ENCODE results near the gene LPP. TPM values are rescaled to one million over a fixed set of nuclear protein-coding genes. Genes with fewer than 3 reads are reported as not detected.

LPP gene
- total and polyA plus RNA-seq, 10 of the 15 experiments (the other 5 are each of a cell fraction or from before 2014, with no cell fraction given): under 0.01 to 0.62 (median 0.03) TPM

DNA sequence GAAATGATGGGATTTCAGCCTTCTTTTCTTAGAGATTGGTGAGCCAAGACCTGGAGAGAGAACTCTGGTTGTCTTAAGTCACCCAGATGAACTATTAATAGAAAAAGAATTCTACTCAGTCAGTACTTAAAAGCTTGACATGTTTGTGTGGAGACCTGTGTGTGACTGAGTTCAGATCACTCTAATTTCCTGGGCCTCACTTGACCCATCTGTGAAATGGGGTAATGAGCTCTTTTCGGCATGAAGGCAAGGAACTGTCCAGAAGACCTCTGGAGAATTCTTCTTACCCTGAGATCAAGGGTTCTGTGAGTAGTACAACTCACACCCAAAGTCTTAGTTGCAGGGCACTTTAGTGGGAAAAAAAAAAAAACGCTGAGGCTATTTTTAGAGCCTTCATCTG is 92.9 kb downstream of the LPP start:
- DNase-seq (ENCODE audit: low read depth, low spot score): no peak
- H3K9ac ChIP-seq (ENCODE audit: control insufficient read depth, insufficient read depth, low read length): no peak overlapping the region
- no peaks in the 10 kb centered on the region for H3K79me2 ChIP-seq (ENCODE audit: control insufficient read depth, insufficient read depth, low read length)
- H3K27ac ChIP-seq (ENCODE audit: control insufficient read depth, insufficient read depth): no peak overlapping the region
- intact Hi-C loops (cut with micrococcal nuclease; ENCODE audit: unreplicated experiment): no loop called here
- POLR2A ChIA-PET: no interaction called here
- ATAC-seq: no peak
- SMC1A ChIA-PET (ENCODE audit: uncharacterized antibody, unreplicated experiment): no interaction called here
- in situ Hi-C loops (cut with MboI): no loop called here
- no peak for FAIRE-seq
- RAD21 ChIA-PET (ENCODE audit: unreplicated experiment): no interaction called here
- BruUV-seq (replicated peaks): no TSS peak
- no peaks in the 10 kb centered on the region for H3K9me3 ChIP-seq (replicated peaks; ENCODE audit: control insufficient read depth, insufficient read depth, low read length)
- no peaks in the 10 kb centered on the region for H3K36me3 ChIP-seq (ENCODE audit: control insufficient read depth in 2 of 2, insufficient read depth in 2 of 2, low read length in 1 of 2)
- H2AFZ ChIP-seq (ENCODE audit: control insufficient read depth, low read depth, low read length): no peak overlapping the region
- no peaks in the 10 kb centered on the region for H4K20me1 ChIP-seq (ENCODE audit: control insufficient read depth, insufficient read depth)
- H3K4me1 ChIP-seq (ENCODE audit: control insufficient read depth, insufficient read depth, low read length): no peaks in the 10 kb centered on the region
- H3K27me3 ChIP-seq (replicated peaks in 1 of 2; ENCODE audit: control insufficient read depth in 2 of 2, insufficient read depth in 2 of 2, low read length in 1 of 2): no peaks in the 10 kb centered on the region
- 11% methylated on average over 2 of the region's 2 CpGs for WGBS (ENCODE audit: insufficient coverage, insufficient replicate concordance, low lambda C conversion rate, missing lambda C conversion rate)
- CTCF ChIA-PET: no interaction called here
- TF ChIP-seq NFYB (IDR thresholded peaks at IDR 0.05; ENCODE audit: insufficient read depth, low read depth, low read length): no peak
- TF ChIP-seq TARDBP (IDR thresholded peaks at IDR 0.05; ENCODE audit: borderline replicate concordance): no peak
- H3K4me2 ChIP-seq (ENCODE audit: control insufficient read depth, insufficient read depth): no peak overlapping the region
- H3K4me3 ChIP-seq: no peak overlapping the region

DNA sequence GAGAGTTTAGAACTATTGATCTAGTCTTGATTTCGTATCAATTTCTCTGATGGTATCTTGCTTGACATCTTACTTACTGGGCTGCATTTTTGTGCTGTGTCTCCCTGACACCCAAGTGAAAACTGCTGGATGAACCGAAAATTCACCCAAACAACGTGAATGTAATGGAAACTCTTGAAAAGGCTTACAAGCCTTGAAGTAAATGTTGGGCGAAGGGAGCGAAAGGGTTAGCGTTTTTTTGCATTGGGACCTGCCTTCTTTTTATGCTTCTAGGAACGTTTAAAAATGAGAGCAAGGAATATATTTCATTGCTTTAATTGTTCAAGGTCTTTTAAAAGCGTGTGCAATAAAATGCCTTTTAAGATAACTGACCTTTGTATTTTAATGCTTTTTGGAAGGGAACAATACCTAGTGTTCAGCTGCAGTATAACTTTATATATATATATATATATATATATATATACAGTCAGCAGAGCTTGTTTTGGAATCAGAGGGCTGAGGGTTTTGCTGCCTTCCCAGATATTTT is 94.1 kb downstream of the LPP start:
- CTCF ChIA-PET: interaction anchor here (1.4 kb wide), 1 partner anchor 15 kb away, joined by 3 read pairs; no protein-coding TSS in a partner anchor
- intact Hi-C loops (cut with micrococcal nuclease; ENCODE audit: unreplicated experiment) (no loop called here), in situ Hi-C loops (cut with MboI) (no loop called here)
- H3K27me3 ChIP-seq (replicated peaks in 1 of 2; ENCODE audit: control insufficient read depth in 2 of 2, insufficient read depth in 2 of 2, low read length in 1 of 2): no peaks in the 10 kb centered on the region
- no peaks in the 10 kb centered on the region for H3K4me1 ChIP-seq (ENCODE audit: control insufficient read depth, insufficient read depth, low read length)
- DNase-seq (ENCODE audit: low read depth, low spot score) (no peak), FAIRE-seq (no peak), ATAC-seq (no peak)
- H3K9me3 ChIP-seq (replicated peaks; ENCODE audit: control insufficient read depth, insufficient read depth, low read length): no peaks in the 10 kb centered on the region
- no peaks in the 10 kb centered on the region for H4K20me1 ChIP-seq (ENCODE audit: control insufficient read depth, insufficient read depth)
- POLR2A ChIA-PET: interaction anchor here (0.7 kb wide), 1 partner anchor 541 kb away, joined by 4 read pairs; no protein-coding TSS in a partner anchor
- no peak overlapping the region for H3K9ac ChIP-seq (ENCODE audit: control insufficient read depth, insufficient read depth, low read length)
- no peak overlapping the region for H3K4me3 ChIP-seq
- no peak overlapping the region for H2AFZ ChIP-seq (ENCODE audit: control insufficient read depth, low read depth, low read length)
- no peaks in the 10 kb centered on the region for H3K36me3 ChIP-seq (ENCODE audit: control insufficient read depth in 2 of 2, insufficient read depth in 2 of 2, low read length in 1 of 2)
- SMC1A ChIA-PET (ENCODE audit: uncharacterized antibody, unreplicated experiment): interaction anchor here (0.6 to 1.0 kb wide), 3 partner anchors 14 to 484 kb away, joined by 3 to 5 read pairs (median 3); no protein-coding TSS in a partner anchor
- RAD21 ChIA-PET (ENCODE audit: unreplicated experiment): interaction anchor here (1.3 kb wide), 1 partner anchor 503 kb away, joined by 3 read pairs; the partner anchor contains the start of gene BCL6
- H3K79me2 ChIP-seq (ENCODE audit: control insufficient read depth, insufficient read depth, low read length): no peaks in the 10 kb centered on the region
- TF ChIP-seq ZNF384 (IDR thresholded peaks at IDR 0.05; ENCODE audit: borderline replicate concordance, low read depth, low read length): no peak
- no peak for TF ChIP-seq HCFC1 (IDR thresholded peaks at IDR 0.05; ENCODE audit: low read length)
- no peak for TF ChIP-seq NFYB (IDR thresholded peaks at IDR 0.05; ENCODE audit: insufficient read depth, low read depth, low read length)
- TF ChIP-seq STAT1 (conservative IDR thresholded peaks at IDR 0.05): no peak
- TF ChIP-seq CBX5 (IDR thresholded peaks at IDR 0.05; ENCODE audit: low read depth): no peak
- no peak for TF ChIP-seq BRCA1 (IDR thresholded peaks at IDR 0.05; ENCODE audit: low read depth, low read length)
- TF ChIP-seq, protein P1, sequence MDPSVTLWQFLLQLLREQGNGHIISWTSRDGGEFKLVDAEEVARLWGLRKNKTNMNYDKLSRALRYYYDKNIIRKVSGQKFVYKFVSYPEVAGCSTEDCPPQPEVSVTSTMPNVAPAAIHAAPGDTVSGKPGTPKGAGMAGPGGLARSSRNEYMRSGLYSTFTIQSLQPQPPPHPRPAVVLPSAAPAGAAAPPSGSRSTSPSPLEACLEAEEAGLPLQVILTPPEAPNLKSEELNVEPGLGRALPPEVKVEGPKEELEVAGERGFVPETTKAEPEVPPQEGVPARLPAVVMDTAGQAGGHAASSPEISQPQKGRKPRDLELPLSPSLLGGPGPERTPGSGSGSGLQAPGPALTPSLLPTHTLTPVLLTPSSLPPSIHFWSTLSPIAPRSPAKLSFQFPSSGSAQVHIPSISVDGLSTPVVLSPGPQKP (IDR thresholded peaks at IDR 0.05; ENCODE audit: low read depth, low read length): no peak
- no peak for TF ChIP-seq NRF1 (conservative IDR thresholded peaks at IDR 0.05; ENCODE audit: low read depth, low read length)
- no peak for TF ChIP-seq MEF2B (IDR thresholded peaks at IDR 0.05; ENCODE audit: partially characterized antibody, poor library complexity, severe bottlenecking)
- TF ChIP-seq ZNF207 (IDR thresholded peaks at IDR 0.05; ENCODE audit: borderline replicate concordance): no peak
- TF ChIP-seq SIX5 (IDR thresholded peaks at IDR 0.05; ENCODE audit: low read depth, low read length, severe bottlenecking): no peak
- no peak overlapping the region for H3K4me2 ChIP-seq (ENCODE audit: control insufficient read depth, insufficient read depth)
- 36% methylated on average over 8 of the region's 8 CpGs for WGBS (ENCODE audit: insufficient coverage, insufficient replicate concordance, low lambda C conversion rate, missing lambda C conversion rate)
- H3K27ac ChIP-seq (ENCODE audit: control insufficient read depth, insufficient read depth): no peak overlapping the region
- BruUV-seq (replicated peaks): no TSS peak

Data from GM12878 (cell line).